AG04450 (cell line): ENCODE results near the gene KLF18. TPM values are rescaled to one million over a fixed set of nuclear protein-coding genes. Genes with fewer than 3 reads are reported as not detected.

Experiments
- CTCF ChIA-PET: fragments of 300-600, 350-600 bp; formaldehyde crosslinking; extraction: SDS; loops from one replicate; lab custom pipeline; 2022; ENCODE audit warnings: antibody characterized with exemption, inconsistent platforms; lab: Charles Lee
- POLR2A ChIA-PET: fragments of 350-600 bp; formaldehyde crosslinking; extraction: SDS; loops from one replicate; lab custom pipeline; 2021; ENCODE audit warnings: antibody characterized with exemption, inconsistent platforms; lab: Yijun Ruan, JAX
- DNase-seq: peaks from one replicate; pipeline ENCODE4 v3.0.0-alpha.2; 2011; ENCODE audit warnings: low read depth, low spot score
- H3K27ac ChIP-seq: one replicate; pipeline ENCODE4 v1.5.1; 2012; ENCODE audit warnings: low read depth, low read length, control low read depth
- H3K27me3 ChIP-seq: one replicate; pipeline ENCODE4 v1.6.0; 2012; ENCODE audit warnings: low read length; ENCODE audit not compliant: control insufficient read depth, insufficient read depth
- H3K4me3 ChIP-seq: 2 replicates; pipeline ENCODE4 v1.5.1; 2011; ENCODE audit warnings: mild to moderate bottlenecking, low read depth, low read length, control low read depth
- H3K9me3 ChIP-seq: 2 replicates; pipeline ENCODE4 v1.5.1; 2012; ENCODE audit warnings: low read length; ENCODE audit not compliant: control insufficient read depth, insufficient read depth
- CTCF ChIP-seq: IDR thresholded peaks from 2 replicates; pipeline ENCODE4 v1.5.1; 2011; ENCODE audit warnings: low read depth, low read length, control low read depth, inconsistent platforms
- polyA minus RNA-seq: library from RNA; depleted of rRNA, polyadenylated mRNA; stranded (reverse); fragments of >200 nt; gene quantifications from 2 replicates; pipeline ENCODE4 v1.2.3, GENCODE V29; 2011; rRNA and poly(A)+ RNA removed
- polyA plus RNA-seq: library from polyadenylated mRNA; depleted of rRNA; stranded (reverse); fragments of >200 nt; gene quantifications from 2 replicates; pipeline ENCODE4 v1.2.3, GENCODE V29; 2011; rRNA removed

Gene KLF18
- polyA plus RNA-seq (not detected in 2 replicates), polyA minus RNA-seq (not detected in 2 replicates)

DNA sequence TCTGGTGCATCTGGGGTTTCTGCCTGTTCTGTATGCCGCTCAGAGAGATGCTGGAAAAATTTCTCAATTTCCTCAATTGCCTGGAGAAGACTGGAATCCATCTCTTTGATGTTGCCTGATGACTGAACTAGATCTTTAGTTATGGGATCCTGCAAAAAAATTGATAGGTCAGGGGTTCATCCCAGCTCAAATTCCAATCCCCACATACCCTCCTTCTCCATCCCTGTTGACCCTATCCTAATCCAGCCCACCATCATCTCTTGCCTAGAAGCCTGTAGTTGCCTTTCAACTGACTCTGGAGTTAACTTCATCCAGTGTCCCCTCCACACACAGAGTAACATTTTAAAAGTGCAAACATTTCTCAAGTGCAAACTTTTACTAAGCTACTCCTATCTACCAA is at the start of gene KLF18:
Gene KLF18, minus strand, starts transcription at position 101 of the 400 bp plus-strand sequence. Its CDS starts 0 bp downstream, at position 101.
- H3K27ac ChIP-seq = no peak within 1 kb of the TSS
- ChIA-PET CTCF (no interaction called here), POLR2A (interaction anchor here (0.5 kb wide), 1 partner anchor 871 kb away, joined by 3 read pairs; no protein-coding TSS in a partner anchor)
- H3K9me3 ChIP-seq = peaks cover 10% of the 10 kb centered on the region
- DNase-seq = no peak
- H3K4me3 ChIP-seq = no peak within 1 kb of the TSS
- H3K27me3 ChIP-seq = no peaks in the 10 kb centered on the region
- TF ChIP-seq CTCF = no peak

DNA sequence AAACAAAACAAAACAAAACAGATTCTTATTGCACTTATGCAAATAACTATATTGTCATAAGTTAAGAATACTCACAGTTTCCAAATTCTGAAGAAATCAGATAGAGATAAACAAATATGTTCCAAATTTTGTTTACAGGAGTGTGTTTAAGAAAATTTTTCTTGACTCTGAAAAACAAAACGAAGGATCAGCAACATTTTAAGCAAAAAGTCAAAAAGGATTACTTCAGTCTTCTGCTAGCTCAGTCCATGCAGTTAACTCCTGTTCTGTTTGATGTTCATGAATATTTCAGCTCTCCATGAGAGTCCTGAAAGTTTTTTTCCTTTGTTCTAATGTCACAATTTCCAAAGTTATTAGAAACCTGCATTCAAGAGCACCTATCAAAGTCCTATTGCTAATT is 33.2 kb upstream of the KLF18 start:
- Histone ChIP-seq H3K4me3 (no peak overlapping the region), H3K27me3 (no peaks in the 10 kb centered on the region), H3K27ac (no peak overlapping the region), H3K9me3 (peaks cover 7% of the 10 kb centered on the region; the same call in 1 of the 2 replicates)
- no peak for DNase-seq
- TF ChIP-seq CTCF = no peak
- POLR2A ChIA-PET = no interaction called here
- CTCF ChIA-PET = no interaction called here

DNA sequence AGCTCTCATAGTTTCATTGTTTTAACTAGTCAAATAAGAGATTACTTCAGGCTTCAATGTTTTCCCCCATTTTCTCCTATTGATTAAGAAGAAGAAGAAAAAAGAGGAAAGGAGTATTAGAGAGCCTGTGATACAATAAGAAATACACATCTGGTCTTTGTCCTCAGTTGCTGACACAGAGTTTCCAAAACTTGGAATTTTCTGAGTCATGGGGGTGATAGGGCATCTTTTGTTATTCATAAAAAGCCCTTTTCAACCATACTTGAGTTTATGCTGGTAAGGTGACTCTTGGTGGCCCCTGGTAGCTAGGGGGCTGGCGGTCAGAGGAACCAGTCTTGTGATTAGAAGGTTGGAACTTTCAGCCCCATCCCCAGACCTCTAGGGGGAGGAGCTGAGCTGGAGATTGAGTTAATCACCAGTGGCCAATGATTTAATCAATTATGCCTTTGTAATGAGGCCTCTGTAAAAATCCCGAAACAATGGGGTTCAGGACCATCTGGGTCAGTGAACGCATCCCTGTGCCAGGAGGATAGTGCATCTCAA is 28.9 kb upstream of the KLF18 start:
- POLR2A ChIA-PET = no interaction called here
- no peak for DNase-seq
- TF ChIP-seq CTCF = no peak
- peaks cover 4% of the 10 kb centered on the region; the same call in 1 of the 2 replicates for H3K9me3 ChIP-seq
- no peak overlapping the region for H3K27ac ChIP-seq
- H3K27me3 ChIP-seq = peaks cover 7% of the 10 kb centered on the region
- CTCF ChIA-PET = no interaction called here
- H3K4me3 ChIP-seq = no peak overlapping the region

GRCh38 chr1:44168520-44169098 is 27.2 kb upstream of the KLF18 start:
- no peak overlapping the region for H3K4me3 ChIP-seq
- no peak for TF ChIP-seq CTCF
- no peak for DNase-seq
- H3K9me3 ChIP-seq = peaks cover 4% of the 10 kb centered on the region; the same call in 1 of the 2 replicates
- POLR2A ChIA-PET = no interaction called here
- CTCF ChIA-PET = no interaction called here
- H3K27ac ChIP-seq = no peak overlapping the region
- peaks cover 9% of the 10 kb centered on the region for H3K27me3 ChIP-seq

GRCh38 chr1:44161546-44161945 is 20.1 kb upstream of the KLF18 start:
- Histone ChIP-seq H3K27ac (no peak overlapping the region), H3K4me3 (no peak overlapping the region), H3K27me3 (peaks cover 2% of the 10 kb centered on the region), H3K9me3 (no peaks in the 10 kb centered on the region; the same call in 1 of the 2 replicates)
- no peak for DNase-seq
- POLR2A ChIA-PET = no interaction called here
- TF ChIP-seq CTCF = no peak
- CTCF ChIA-PET = no interaction called here
